Small intestine (tissue), 7 donors: ENCODE results near the gene KCNK3. TPM values are rescaled to one million over a fixed set of nuclear protein-coding genes. Genes with fewer than 3 reads are reported as not detected.

Experiments used
- DNase-seq, 2 donors: peaks; one replicate each; pipeline versions ENCODE4 v3.0.0 to v3.0.0-alpha.2; 2013
- FAIRE-seq: peaks from 2 replicates; lab custom pipeline; 2012; peaks lifted over from hg19 to GRCh38; lab: Jason Lieb, UNC
- H3K27ac ChIP-seq, 3 donors: one replicate each; pipeline ENCODE4 v1.5.1; 2013; ENCODE audit warnings: low read length in 2 of 3, mild to moderate bottlenecking in 2 of 3, control low read depth in 1 of 3, inconsistent platforms in 1 of 3, low read depth in 1 of 3, moderate library complexity in 1 of 3
- H3K27me3 ChIP-seq, 3 donors: one replicate each; pipeline ENCODE4 v1.6.1; 2013; ENCODE audit warnings: low read length in 3 of 3, inconsistent platforms in 1 of 3; ENCODE audit not compliant: control insufficient read depth in 3 of 3, insufficient read depth in 3 of 3
- H3K36me3 ChIP-seq, 3 donors: one replicate each; pipeline ENCODE4 v1.6.1; 2013; ENCODE audit warnings: low read length in 3 of 3, inconsistent platforms in 1 of 3, low read depth in 1 of 3, mild to moderate bottlenecking in 1 of 3, moderate library complexity in 1 of 3; ENCODE audit not compliant: control insufficient read depth in 3 of 3, insufficient read depth in 2 of 3
- H3K4me1 ChIP-seq, 3 donors: one replicate each; pipeline ENCODE4 v1.6.1; 2013; ENCODE audit warnings: low read length in 2 of 3, inconsistent platforms in 1 of 3, low read depth in 1 of 3, mild to moderate bottlenecking in 1 of 3, moderate library complexity in 1 of 3; ENCODE audit not compliant: control insufficient read depth in 3 of 3, insufficient read depth in 2 of 3
- H3K4me3 ChIP-seq, 3 donors: one replicate each; pipeline ENCODE4 v1.5.1; 2013; ENCODE audit warnings: low read length in 3 of 3, control low read depth in 1 of 3, inconsistent platforms in 1 of 3, low read depth in 1 of 3, mild to moderate bottlenecking in 1 of 3, moderate library complexity in 1 of 3
- H3K9me3 ChIP-seq, 2 donors: one replicate each; pipeline ENCODE4 v1.6.1; 2013; ENCODE audit warnings: low read depth in 1 of 2, low read length in 1 of 2; ENCODE audit not compliant: control insufficient read depth in 2 of 2, insufficient read depth in 1 of 2
- WGBS, 3 donors: extraction: QIAGEN DNeasy Blood & Tissue Kit; methylation state at CpG; one replicate each; pipeline ENCODE4 v1.1.7; 2013; 5-methylcytosine and 5-hydroxymethylcytosine counted together
- polyA plus RNA-seq, 4 donors: library from polyadenylated mRNA; stranded (reverse) in 3 of 4; unstranded in 1 of 4; fragments of 200-250 nt in 3 of 4; fragments of 120-200 nt in 1 of 4; gene quantifications; one replicate each; pipeline versions ENCODE4 v1.2.1 to v1.2.3, GENCODE V29; 2013
- donor health status: healthy with polysubstance abuse.
- donor health status: control.
- donor health status: control.
- donor health status: Bipolar disorder and iron deficiency.
- donor health status: healthy.

Gene KCNK3
- polyA plus RNA-seq, 4 donors, result 0.22 to 3.3 (median 0.28) TPM

- H3K4me3 ChIP-seq, result no peak overlapping the region
- no peaks in the 10 kb centered on the region for H3K9me3 ChIP-seq
- peaks cover 0 to 4% (median 0%) of the 10 kb centered on the region in 3 donors for H3K27me3 ChIP-seq
- DNase-seq, result no peak
- H3K36me3 ChIP-seq, result peaks cover 0 to 31% (median 0%) of the 10 kb centered on the region in 3 donors
- peaks cover 8 to 22% (median 17%) of the 10 kb centered on the region in 3 donors for H3K4me1 ChIP-seq
- 95 to 98% (median 97%) methylated on average over 5 of the region's 5 CpGs for WGBS, 3 donors
- FAIRE-seq, result no peak
- H3K27ac ChIP-seq, result no peak overlapping the region
Measured at GRCh38 chr2:26767894-26768487, 75.5 kb downstream of the KCNK3 start.

- Histone ChIP-seq H3K27me3 (no peaks in the 10 kb centered on the region), H3K9me3 (no peaks in the 10 kb centered on the region), H3K4me1 (peaks cover 8 to 22% (median 17%) of the 10 kb centered on the region in 3 donors), H3K36me3 (peaks cover 0 to 34% (median 0%) of the 10 kb centered on the region in 3 donors), H3K27ac (peak overlapping the region in 1 of 3 donors; percentile 25), H3K4me3 (no peak overlapping the region)
- FAIRE-seq (no peak), DNase-seq (no peak)
- 96 to 98% (median 98%) methylated on average over 3 of the region's 3 CpGs for WGBS, 3 donors
Measured at GRCh38 chr2:26768759-26769088, 76.2 kb downstream of the KCNK3 start.

- Histone ChIP-seq H3K27me3 (no peaks in the 10 kb centered on the region), H3K36me3 (peaks cover 0 to 38% (median 0%) of the 10 kb centered on the region in 3 donors), H3K4me3 (no peak overlapping the region), H3K4me1 (peaks cover 8 to 22% (median 17%) of the 10 kb centered on the region in 3 donors), H3K27ac (peak overlapping the region in 1 of 3 donors; percentile 66), H3K9me3 (no peaks in the 10 kb centered on the region)
- FAIRE-seq (no peak), DNase-seq (peak in 1 of 2 donors; percentile 51)
- WGBS, 3 donors, result 61 to 75% (median 69%) methylated on average over 14 of the region's 14 CpGs
Measured at GRCh38 chr2:26769089-26769761, 76.7 kb downstream of the KCNK3 start.

GRCh38 chr2:26770986-26771586 lies 78.6 kb downstream of the KCNK3 start:
- Histone ChIP-seq H3K9me3 (no peaks in the 10 kb centered on the region), H3K27me3 (no peaks in the 10 kb centered on the region), H3K4me1 (peaks cover 0 to 22% (median 17%) of the 10 kb centered on the region in 3 donors), H3K4me3 (no peak overlapping the region), H3K36me3 (peaks cover 0 to 56% (median 8%) of the 10 kb centered on the region in 3 donors), H3K27ac (peak overlapping the region in 2 of 3 donors; percentile 9 to 79)
- DNase-seq (peak in 1 of 2 donors; percentile 45), FAIRE-seq (no peak)
- WGBS, 3 donors, result 78 to 82% (median 79%) methylated on average over 6 of the region's 6 CpGs

- 41 to 56% (median 44%) methylated on average over 13 of the region's 13 CpGs for WGBS, 3 donors
- peak; percentile 55 to 85 for DNase-seq
- Histone ChIP-seq H3K4me1 (peaks cover 0 to 22% (median 17%) of the 10 kb centered on the region in 3 donors), H3K36me3 (peaks cover under 1 to 63% (median 17%) of the 10 kb centered on the region in 3 donors), H3K9me3 (no peaks in the 10 kb centered on the region), H3K27ac (peak overlapping the region in 1 of 3 donors; percentile 79), H3K4me3 (no peak overlapping the region), H3K27me3 (no peaks in the 10 kb centered on the region)
- FAIRE-seq, result no peak
Measured at GRCh38 chr2:26772064-26773001, 79.8 kb downstream of the KCNK3 start.

GRCh38 chr2:26776195-26776800 lies 83.8 kb downstream of the KCNK3 start:
- Histone ChIP-seq H3K9me3 (no peaks in the 10 kb centered on the region), H3K4me1 (peaks cover 0 to 16% (median 10%) of the 10 kb centered on the region in 3 donors), H3K4me3 (no peak overlapping the region), H3K27ac (no peak overlapping the region), H3K36me3 (peaks cover 11 to 72% (median 30%) of the 10 kb centered on the region in 3 donors), H3K27me3 (no peaks in the 10 kb centered on the region)
- FAIRE-seq, result no peak
- 93 to 98% (median 95%) methylated on average over 5 of the region's 5 CpGs for WGBS, 3 donors
- DNase-seq, result no peak

GRCh38 chr2:26778098-26778497 lies 85.6 kb downstream of the KCNK3 start:
- H3K27me3 ChIP-seq, result no peaks in the 10 kb centered on the region
- FAIRE-seq (no peak), DNase-seq (no peak)
- no peaks in the 10 kb centered on the region for H3K4me1 ChIP-seq
- H3K4me3 ChIP-seq, result no peak overlapping the region
- peaks cover 11 to 66% (median 32%) of the 10 kb centered on the region in 3 donors for H3K36me3 ChIP-seq
- no peaks in the 10 kb centered on the region for H3K9me3 ChIP-seq
- WGBS, 3 donors, result 96 to 98% (median 97%) methylated on average over 16 to 18 of the region's 18 CpGs
- no peak overlapping the region for H3K27ac ChIP-seq
